SU-DHL-6 (cell line): ENCODE data around the gene KRTAP5-6.

Source experiments
- EZH2phosphoT487 ChIP-seq: fragments of 200-600 bp; sonication (generic), shearing (Covaris generic); conservative IDR thresholded peaks from 2 replicates; pipeline ENCODE4 v1.6.1; 2018; ENCODE audit warnings: mild to moderate bottlenecking, antibody characterized with exemption, low read length, moderate library complexity, mixed read lengths
- TF ChIP-seq, protein P1 (sequence below): fragments of 200-600 bp; sonication (generic); IDR thresholded peaks from one replicate; pipeline ENCODE4 v1.5.1; 2017; ENCODE audit warnings: antibody characterized with exemption, mild to moderate bottlenecking, low read length, moderate library complexity; ENCODE audit not compliant: insufficient read depth, poor library complexity, severe bottlenecking

DNA sequence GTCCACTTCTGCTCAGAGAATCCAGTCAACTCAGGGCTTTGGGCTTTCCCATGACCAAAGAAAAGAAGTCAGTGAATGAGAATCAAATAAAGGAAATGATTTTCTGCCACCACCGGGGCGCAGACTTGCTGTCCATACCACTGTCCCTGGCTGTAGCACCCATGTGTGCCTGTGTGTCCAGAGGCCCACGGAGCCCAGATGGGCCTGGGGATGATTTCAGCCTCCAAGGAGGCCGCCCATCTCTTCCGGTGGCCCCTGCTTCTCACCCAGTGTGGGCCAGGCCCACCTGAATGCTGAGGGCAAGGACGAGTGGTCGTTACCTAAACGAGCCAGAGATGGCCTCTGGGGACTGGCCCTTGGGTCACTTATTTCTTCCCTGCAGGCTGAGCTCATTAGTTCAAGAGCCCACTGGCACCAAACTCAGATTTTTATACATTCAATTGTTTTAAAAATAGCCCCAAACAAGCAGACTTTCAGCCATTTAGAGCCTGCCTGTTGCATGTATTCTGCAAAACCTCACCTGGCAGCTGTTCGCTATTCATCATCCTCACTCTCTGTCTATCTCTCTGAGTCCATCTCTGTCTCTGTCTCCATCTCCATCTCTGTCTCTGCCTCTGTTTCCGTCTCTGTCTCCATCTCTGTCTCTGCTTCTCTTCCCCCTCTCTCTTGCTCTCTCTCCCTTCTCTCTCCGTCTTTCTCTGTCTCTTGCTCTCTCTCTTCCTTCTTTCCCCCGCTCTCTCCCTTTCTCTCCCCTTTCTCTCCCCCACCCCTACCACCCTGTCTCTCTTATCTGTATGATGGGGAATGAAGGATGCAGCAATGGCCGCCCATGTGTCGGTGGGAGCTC lies 43.2 kb upstream of the KRTAP5-6 start:
- TF ChIP-seq, protein P1, sequence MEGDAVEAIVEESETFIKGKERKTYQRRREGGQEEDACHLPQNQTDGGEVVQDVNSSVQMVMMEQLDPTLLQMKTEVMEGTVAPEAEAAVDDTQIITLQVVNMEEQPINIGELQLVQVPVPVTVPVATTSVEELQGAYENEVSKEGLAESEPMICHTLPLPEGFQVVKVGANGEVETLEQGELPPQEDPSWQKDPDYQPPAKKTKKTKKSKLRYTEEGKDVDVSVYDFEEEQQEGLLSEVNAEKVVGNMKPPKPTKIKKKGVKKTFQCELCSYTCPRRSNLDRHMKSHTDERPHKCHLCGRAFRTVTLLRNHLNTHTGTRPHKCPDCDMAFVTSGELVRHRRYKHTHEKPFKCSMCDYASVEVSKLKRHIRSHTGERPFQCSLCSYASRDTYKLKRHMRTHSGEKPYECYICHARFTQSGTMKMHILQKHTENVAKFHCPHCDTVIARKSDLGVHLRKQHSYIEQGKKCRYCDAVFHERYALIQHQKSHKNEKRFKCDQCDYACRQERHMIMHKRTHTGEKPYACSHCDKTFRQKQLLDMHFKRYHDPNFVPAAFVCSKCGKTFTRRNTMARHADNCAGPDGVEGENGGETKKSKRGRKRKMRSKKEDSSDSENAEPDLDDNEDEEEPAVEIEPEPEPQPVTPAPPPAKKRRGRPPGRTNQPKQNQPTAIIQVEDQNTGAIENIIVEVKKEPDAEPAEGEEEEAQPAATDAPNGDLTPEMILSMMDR: no peak
- TF ChIP-seq EZH2phosphoT487: no peak
